Ishikawa (cell line): Measurements from ENCODE around the gene SHISA5.

Experiments used
- CEBPB ChIP-seq: IDR thresholded peaks from 2 replicates; pipeline ENCODE4 v1.6.1; 2012
- EP300 ChIP-seq: IDR thresholded peaks from 2 replicates; pipeline ENCODE4 v1.6.1; 2012; ENCODE audit warnings: borderline replicate concordance

DNA sequence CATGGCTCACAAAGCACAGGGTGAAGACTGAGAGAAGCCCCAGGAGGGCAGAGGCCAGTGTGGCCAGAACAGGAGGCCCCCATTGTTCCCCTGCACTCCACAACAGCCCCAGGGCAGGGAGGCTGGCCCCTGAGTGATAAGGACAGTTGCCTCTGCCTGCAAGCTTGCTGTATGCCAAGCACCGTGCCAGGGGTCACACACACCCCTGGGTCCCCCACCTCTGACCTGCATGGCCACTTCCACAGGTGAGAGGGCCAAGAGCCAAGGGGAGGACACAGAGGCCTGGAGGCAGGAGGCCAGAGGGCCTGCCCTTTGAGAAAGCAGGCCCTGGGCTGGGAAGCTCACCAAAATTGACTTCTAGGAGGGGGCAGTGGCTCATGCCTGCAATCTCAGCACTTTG lies 33.7 kb downstream of the SHISA5 start:
- TF ChIP-seq EP300 (no peak), CEBPB (no peak)
